GM12878 (cell line): ENCODE results near the gene ELMOD3.

Source experiments
- EP300 ChIP-seq, 2 experiments: fragments of 150-350 bp in 1 of 2; IDR thresholded peaks; 2 replicates each; pipeline ENCODE4 v1.6.1; 2011 to 2012; ENCODE audit warnings: low read depth in 2 of 2, low read length in 2 of 2, borderline replicate concordance in 1 of 2, improper control_type of control experiment in 1 of 2, inconsistent platforms in 1 of 2; ENCODE audit not compliant: control insufficient read depth in 1 of 2
- HDAC2 ChIP-seq: fragments of 200-600 bp; sonication (generic); IDR thresholded peaks from 2 replicates; pipeline ENCODE4 v1.6.1; 2017
- HDAC6 ChIP-seq: fragments of 200-600 bp; sonication (generic); IDR thresholded peaks from one replicate; pipeline ENCODE4 v1.8.0; 2017; ENCODE audit warnings: antibody characterized with exemption; ENCODE audit not compliant: unreplicated experiment
- RCOR1 ChIP-seq: conservative IDR thresholded peaks from 2 replicates; pipeline ENCODE4 v1.6.1; 2012; ENCODE audit warnings: low read depth, low read length, improper control_type of control experiment
- TF ChIP-seq, protein P1 (sequence below), 3 experiments: IDR thresholded peaks in 2 of 3; conservative IDR thresholded peaks in 1 of 3; 2 replicates each; pipeline ENCODE4 v1.5.1; 2011; ENCODE audit warnings: low read depth in 3 of 3, low read length in 3 of 3, mild to moderate bottlenecking in 3 of 3, control low read depth in 2 of 3, moderate library complexity in 2 of 3, inconsistent platforms in 1 of 3, mixed read lengths in 1 of 3; ENCODE audit not compliant: control insufficient read depth in 2 of 3, insufficient read depth in 1 of 3; ENCODE audit errors: extremely low read depth in 1 of 3

DNA sequence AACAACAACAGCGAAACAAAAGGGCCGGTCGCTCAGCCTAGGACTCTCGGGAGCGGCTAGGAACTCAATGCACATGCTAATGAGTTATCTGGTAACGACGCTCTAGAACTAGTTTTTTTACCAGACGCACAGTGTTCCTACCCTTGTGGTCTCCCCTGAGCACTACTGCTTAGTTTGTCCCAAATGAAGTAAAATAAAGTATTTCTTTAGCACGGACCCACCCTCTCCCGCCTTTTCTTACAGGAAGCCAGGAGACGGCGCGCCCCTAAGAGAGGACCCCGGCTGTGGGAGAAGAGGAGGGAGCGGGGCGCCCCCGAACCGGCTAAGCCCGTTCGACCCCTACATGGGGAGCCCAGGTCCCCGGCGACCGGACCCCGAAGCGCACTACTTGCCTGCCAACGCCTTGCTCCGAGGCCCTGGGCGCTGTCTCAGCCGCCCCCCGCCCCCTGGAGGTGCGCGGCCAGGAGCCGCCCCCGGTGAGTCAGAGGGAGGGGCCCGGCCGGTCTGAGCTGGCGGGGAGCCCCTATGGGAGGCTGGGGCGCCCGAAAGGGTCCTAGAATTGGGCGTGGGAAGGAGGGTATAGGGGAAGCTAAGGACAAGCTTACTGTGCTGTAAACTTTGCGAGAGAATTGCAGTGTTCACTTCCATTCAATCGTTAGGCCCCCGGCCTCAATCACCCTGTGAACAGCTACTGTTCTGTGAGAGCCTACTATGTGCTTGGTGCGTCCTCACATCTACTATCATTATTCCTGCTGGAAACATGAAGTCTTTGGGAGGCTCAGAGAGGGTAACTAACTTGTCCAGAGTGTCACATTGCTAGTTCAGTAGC is 59.2 kb downstream of the ELMOD3 start:
- TF ChIP-seq, protein P1, sequence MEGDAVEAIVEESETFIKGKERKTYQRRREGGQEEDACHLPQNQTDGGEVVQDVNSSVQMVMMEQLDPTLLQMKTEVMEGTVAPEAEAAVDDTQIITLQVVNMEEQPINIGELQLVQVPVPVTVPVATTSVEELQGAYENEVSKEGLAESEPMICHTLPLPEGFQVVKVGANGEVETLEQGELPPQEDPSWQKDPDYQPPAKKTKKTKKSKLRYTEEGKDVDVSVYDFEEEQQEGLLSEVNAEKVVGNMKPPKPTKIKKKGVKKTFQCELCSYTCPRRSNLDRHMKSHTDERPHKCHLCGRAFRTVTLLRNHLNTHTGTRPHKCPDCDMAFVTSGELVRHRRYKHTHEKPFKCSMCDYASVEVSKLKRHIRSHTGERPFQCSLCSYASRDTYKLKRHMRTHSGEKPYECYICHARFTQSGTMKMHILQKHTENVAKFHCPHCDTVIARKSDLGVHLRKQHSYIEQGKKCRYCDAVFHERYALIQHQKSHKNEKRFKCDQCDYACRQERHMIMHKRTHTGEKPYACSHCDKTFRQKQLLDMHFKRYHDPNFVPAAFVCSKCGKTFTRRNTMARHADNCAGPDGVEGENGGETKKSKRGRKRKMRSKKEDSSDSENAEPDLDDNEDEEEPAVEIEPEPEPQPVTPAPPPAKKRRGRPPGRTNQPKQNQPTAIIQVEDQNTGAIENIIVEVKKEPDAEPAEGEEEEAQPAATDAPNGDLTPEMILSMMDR (IDR thresholded peaks at IDR 0.05 in 2 of 3, conservative IDR thresholded peaks at IDR 0.05 in 1 of 3; ENCODE audit: control insufficient read depth in 2 of 3, extremely low read depth in 1 of 3, insufficient read depth in 1 of 3, low read depth in 3 of 3, low read length in 3 of 3): no peak
- TF ChIP-seq HDAC6 (no peak), HDAC2 (no peak), EP300 (IDR thresholded peaks at IDR 0.05; ENCODE audit: borderline replicate concordance in 1 of 2, control insufficient read depth in 1 of 2, low read depth in 2 of 2, low read length in 2 of 2) (no peak), RCOR1 (0 out of 2 replicates have a peak, but pooled peaks have one; percentile 41)
